ENCODE data around the gene LRGUK. TPM values are rescaled to one million over a fixed set of nuclear protein-coding genes. Genes with fewer than 3 reads are reported as not detected.
"Not testable (repeated sequence)": the region's sequence is repeated elsewhere in the genome, so short reads cannot be mapped to it uniquely, and the experiment has no call there.

LRGUK gene
- total RNA-seq, 1 experiment from 2014 or later = not detected

DNA sequence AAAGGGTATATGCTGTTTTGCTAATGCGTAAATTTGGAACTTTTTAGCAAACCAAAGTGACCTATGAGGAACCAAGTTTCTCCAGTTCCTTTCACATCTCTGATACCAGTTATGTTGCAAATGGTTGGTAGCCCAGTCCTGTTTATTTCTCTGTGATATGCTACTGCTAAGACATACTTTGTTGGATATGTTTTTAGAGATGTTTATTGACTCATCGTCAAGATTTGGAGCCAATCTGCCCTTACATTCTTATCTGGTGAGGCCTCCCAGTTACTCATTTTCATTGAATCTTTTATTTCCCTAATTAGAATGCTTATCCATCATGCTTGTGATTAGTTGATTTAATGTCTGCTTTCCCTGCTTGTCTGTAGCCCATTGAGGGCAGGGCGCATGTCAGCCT is 58.9 kb downstream of the LRGUK start:
- DNase-seq (ENCODE audit: low read depth) = peak; percentile 72

DNA sequence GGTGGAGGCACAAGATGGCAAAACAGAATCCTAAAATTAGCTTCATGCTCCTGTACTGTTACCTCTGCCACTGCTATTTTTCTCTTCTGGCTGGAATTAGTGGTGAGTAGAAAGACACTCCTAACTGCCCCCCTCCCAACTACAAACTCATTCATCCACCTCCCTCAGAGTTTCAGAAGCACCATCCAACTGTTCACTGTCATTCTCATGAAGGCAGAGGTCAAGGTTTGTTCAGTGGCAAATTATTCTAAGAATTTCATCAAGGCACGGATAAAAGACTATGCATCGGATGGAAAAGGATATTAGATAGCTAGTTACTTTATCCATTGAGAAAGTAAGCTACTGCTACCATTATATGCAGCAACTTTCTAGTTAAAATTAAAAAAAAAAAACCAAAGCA is 59.7 kb downstream of the LRGUK start:
- peak; percentile 61 for DNase-seq (ENCODE audit: low read depth)

DNA sequence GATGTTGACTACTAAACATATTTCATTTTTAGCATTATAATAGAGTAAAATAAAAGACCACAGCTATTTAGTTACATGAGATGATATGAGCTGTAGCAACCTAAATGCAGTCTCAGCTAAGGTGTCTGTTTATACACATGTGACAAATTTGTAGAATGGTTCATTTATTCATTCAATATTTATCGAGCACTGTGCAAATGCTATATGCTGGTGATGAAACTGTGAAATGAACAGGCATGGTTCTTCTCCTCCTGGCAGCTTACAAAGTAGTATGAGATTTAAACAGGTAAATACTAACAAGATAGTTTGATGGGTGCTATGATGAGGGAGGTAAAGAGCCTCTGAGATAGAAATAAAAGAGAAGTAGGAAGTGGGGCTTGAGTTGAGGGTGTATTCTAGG is 60.8 kb downstream of the LRGUK start:
- no peak for DNase-seq (ENCODE audit: low read depth)

DNA sequence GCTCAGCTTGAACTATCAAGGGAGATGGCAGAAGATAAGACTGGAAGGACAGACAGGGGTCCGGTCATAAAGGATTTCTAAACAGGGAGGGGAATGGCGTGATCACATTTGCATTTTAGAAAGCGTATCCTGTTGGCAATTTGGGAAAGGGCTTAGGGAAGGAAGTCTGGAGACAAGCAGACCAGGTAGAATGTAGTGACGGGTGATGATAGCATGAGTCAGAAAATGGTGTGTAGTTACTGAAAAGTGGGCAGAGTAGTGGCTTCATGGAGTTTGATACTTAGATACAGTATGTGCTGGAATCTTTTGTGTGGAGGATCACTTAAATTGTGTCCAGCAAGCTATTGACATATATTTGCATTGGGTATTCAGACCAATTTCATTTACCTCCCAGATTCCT is 61.2 kb downstream of the LRGUK start:
- peak; percentile 44 for DNase-seq (ENCODE audit: low read depth)

DNA sequence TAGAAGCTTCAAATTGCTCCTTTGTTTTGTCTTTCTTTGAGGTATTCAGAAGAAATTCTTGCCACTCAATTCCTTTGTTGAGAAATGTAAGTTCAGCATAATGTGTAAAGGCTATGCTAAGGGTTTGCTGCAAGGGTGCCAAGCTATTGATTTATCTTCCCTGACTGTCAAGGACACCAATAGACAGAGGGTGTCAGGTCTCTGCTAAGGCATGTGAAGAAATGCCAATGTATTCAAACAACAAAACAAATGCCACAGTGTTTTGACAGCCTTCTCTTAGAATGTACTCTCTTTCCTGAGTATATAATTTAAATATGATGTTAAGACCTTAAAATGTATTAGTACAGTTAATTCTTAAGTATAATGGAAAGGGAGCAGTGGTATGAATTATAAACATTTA is 62.4 kb downstream of the LRGUK start:
- no peak for DNase-seq (ENCODE audit: low read depth)

DNA sequence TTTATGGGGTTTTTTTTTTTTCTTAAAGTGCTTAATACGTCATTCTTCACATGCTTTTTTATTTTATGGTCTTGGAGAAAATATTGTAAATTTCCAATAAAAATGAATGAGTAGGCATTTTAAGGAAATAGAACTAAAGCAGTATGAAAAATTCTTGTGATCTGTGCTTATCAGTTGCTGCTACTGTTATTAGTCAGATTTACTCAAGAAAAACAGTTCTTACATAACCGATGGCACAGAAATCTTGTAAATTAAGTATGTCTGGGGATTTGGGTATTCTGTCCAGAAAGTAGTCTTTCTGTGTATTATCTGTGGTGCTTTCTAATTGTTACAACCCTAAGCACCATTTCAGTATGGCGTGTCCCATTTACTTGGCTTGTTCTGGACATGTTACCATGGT is 64.7 kb downstream of the LRGUK start:
- DNase-seq (ENCODE audit: low read depth) = no peak

DNA sequence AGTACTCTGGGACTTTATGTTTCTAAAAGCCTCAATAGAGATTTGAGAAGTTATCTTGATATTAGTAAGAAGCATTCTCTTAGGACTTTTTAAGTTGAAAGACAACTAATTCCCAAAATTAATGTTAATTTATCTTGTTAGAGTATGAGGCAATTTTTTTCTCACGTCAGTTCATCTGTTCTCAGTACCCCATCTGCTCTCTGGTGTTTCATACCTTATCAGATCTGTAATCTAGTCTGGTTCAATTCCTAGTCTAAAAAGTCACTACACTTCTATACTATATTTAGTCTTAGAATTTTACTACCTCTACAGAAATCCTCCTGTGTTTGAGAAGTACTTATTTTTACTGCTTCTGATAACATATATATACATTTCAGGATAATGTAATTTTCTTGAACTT is 66.1 kb downstream of the LRGUK start:
- no peak for DNase-seq (ENCODE audit: low read depth)

DNA sequence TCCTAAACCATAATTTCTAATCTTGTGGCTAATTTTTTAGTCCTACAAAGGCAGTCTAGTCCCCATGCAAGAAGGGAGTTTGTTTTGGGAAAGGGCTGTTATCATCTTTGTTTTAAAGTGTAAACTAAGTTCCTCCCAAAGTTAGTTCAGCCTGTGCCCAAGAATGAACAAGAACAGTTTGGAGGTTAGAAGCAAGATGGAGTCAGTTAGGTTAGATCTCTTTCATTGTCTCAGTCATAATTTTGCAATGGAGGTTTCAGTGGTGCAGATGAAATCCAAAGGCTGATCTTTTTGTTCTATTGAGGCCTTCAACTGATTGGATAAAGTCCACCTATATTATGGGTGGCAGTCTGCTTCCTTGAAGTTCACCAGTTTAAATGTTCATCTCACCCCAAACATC is 68.1 kb downstream of the LRGUK start:
- DNase-seq (ENCODE audit: low read depth) = no peak

DNA sequence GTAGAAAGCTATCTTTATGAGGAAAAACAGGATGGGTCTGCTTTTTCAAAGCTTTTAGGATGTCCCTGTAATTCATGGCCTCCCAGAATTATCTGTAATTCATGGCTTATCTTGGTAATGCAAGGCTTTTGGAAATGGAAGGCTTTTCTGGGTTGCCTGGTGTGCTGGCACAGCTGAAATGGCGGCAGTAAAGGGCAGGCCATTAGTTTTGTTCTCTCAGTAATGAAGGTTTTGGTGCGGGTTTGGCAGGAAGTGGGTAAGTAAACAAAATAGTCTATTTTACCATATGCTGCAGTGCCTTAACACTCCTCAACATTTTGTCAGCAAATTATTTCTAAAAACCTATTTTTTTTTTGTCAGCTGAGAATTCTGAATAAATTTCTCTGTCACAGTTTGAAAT is 69.3 kb downstream of the LRGUK start:
- DNase-seq (ENCODE audit: low read depth) = no peak

DNA sequence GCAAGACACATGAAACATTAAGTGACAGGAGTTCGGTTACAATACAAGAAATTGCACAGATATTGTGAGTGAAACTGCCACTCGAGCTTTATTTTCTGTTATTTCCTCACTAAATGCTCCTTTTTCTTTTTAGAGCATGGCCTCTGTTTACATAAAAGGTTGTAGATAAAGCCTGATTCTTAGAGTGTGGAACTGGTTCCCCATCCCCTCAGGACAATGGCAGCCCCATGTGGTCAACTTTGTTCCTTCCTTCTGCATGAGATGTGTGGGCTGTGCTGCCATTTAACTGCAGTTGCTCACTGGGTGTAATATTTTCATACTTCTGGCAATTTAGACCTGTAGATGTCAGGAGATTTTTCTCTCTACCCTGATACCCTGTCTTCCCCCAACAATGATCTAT is 70.2 kb downstream of the LRGUK start:
- DNase-seq (ENCODE audit: low read depth) = peak; percentile 33

DNA sequence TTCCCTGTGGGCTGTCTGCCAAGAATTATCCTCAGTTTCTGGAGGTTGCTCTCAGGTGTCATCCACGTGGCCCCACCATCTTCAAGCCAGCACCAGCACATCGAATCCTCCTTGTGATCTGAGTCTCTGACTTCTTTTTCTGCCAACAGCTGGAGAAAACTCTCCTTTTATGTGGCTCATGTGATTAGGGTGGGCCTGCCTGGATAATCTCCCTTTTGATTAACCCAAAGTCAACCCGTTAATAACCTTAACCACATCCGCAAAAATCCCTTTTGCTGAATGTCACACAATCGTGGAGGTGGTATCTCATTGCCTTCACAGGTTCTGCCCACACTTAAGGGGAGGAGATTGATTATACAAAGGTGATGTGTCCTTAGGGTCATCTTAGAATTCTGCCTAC is 73.8 kb downstream of the LRGUK start:
- no peak for DNase-seq (ENCODE audit: low read depth)

DNA sequence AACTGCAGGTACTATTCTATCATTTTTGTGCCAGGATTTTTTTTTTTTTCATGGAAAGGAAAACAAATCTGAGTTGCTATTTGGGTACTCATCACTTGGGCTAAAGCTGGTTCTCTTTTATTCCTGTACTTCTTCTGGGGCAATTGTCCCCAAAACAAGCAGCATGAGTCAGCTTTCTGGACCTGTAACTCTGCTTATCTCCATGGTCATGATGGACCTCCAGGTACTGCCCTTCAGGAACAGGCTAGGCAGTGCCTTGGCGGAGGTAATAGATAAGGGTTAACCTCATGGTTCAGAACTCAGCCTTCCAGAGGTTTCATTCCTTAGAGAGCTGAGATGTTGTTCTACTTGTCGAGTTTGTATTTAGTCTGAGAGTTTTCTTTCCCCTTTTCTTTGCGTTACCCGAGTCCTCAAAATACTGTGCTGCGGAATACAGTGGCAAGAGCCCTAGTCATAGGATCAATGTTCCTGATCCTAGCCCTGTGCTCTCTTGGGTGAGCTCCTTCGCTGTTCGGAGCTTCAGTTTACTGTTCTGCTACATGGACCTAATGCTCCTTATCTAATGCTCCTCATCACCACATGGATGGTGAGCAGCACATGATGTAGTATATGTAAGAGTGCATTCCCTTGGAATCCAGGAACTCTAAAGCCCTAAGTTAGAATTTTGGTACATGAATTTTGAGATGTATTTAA is 74.6 kb downstream of the LRGUK start:
- no peak for DNase-seq (ENCODE audit: low read depth)

DNA sequence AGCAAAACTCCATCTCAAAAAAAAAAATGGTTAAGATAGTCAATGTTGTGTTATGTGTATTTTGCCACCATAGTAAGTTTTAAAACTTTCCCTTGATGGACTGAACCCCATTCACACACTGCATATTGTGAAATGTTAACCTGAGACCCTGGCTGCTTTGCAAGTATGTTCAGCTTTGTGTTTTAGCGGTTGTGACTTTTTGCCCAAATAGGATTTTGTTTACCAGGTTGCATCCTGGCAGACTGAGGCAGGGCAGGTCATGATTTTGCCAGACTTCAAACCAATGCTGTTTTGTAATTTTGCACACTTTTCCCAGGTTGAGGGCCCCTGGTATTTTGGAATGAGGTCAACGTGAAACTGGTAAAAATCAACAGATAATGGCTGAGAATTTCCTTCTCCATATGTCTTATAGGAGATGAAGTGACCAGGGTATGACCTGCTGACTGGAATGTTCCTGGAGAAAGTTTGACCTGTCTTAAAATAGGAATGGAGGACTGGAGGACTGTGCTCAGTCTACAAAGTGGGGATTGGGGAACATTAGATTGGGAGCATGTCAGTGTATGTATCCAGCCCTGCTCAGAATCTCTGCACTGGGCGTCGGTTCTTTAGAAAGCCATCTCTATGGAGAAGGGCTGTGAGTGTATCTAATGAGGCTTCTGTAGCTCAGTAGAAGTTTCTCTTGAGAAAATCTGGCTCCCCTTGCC is 76.2 kb downstream of the LRGUK start:
- DNase-seq (ENCODE audit: low read depth) = no peak

DNA sequence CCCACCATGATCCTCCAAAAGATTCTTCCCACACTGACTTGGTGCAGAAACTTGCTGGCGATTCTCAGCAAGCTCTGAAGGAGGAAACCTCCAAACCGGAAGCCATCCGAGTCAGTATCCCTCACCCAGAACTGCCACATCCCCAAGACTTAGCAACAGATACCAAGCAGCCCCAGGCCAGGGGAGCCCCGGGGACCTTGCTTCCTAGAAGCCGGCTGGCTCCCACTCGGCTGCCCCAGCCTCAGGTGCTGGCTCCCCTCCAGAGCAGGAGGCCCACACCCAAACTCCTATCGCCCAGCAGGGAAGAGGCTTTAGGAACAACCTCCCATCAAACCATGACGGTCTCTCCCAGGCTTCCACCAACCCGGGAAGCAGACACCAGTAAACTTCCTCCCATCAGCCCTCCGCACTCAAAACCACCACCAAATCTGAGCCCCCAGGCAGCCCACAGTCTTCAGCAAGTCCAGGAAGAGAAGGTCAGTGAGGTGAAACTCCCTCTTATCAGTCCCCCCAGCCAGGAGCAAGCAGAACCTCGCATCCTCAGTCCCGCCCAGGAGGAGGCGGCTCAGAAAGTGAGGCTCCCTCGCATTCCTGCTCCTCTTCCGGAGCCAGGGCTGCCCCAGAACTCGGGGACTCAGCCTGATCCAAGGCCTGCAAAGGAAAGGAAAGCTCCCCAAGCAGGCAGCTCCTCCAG is 82.3 kb downstream of the LRGUK start:
- DNase-seq (ENCODE audit: low read depth) = no peak

DNA sequence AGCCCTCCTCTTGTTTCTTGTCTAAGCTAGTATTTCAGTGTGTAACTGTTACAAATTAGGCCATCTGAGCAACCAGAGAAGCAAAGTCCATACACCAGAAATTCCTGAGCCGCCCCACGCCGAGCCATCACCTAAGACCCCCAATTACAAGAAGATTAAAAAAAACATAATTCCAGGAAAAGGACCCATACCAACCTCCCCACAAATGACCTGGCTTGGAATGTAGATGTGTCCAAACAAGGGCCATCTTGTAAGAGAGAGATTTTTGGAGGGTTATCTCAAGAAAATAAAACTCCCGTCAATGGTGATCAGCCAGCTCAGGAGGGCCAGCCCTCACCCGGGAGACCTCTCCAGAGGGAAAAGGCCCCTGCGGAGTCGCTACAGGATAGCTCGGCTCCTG is 83.1 kb downstream of the LRGUK start:
- no peak for DNase-seq (ENCODE audit: low read depth)

DNA sequence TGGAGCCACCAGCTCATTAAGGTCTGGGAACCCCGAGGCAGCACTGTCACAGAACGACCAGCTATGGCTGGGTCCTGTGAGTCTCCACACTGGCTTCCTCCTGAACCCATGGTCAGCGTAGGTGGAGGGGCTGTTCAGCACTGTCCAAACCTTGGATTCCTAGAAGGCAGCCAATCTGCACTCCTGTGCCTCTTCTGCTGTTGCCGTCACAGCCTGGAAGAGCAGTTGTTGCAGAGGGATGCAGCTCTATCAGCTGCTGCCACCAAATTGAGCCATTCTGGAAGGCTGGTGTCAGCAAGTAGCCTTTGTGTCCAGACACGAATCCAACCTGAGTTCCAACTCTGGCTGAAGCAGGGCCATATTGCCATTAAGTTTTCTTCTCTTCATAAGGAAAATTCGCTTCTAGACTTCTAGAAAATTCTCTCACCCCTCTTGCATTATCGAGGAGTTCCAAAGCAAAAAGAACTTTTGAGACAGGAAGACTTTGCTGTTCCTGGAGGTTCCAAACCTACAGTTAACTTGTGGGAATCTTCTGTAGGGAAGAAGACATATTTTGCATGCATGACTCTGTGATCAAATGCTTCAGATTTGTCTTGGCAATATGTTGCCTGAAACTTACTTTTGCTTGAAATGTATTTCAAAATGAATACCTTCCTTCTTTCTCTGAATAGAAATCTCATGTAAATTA is 84.0 kb downstream of the LRGUK start:
- no peak for DNase-seq (ENCODE audit: low read depth)

DNA sequence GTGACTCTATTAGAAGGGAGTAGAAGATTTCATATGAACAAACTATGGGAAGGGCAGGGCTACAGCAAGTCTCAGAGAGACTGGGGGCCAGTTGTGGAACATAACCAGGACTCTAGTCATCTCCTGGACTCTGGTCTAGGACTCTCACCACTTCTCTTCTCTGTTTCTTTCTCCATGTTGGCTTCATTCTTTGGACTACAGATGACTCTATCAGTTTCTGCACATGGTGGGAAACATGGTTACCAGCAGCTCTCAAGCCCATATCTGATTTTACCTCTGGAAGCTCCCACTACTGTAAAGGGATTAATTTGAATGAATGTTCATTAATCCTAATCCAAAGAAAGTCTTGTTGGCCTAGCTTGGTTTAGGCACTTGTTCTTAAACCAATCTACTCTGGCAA is 84.7 kb downstream of the LRGUK start:
- DNase-seq (ENCODE audit: low read depth) = no peak

DNA sequence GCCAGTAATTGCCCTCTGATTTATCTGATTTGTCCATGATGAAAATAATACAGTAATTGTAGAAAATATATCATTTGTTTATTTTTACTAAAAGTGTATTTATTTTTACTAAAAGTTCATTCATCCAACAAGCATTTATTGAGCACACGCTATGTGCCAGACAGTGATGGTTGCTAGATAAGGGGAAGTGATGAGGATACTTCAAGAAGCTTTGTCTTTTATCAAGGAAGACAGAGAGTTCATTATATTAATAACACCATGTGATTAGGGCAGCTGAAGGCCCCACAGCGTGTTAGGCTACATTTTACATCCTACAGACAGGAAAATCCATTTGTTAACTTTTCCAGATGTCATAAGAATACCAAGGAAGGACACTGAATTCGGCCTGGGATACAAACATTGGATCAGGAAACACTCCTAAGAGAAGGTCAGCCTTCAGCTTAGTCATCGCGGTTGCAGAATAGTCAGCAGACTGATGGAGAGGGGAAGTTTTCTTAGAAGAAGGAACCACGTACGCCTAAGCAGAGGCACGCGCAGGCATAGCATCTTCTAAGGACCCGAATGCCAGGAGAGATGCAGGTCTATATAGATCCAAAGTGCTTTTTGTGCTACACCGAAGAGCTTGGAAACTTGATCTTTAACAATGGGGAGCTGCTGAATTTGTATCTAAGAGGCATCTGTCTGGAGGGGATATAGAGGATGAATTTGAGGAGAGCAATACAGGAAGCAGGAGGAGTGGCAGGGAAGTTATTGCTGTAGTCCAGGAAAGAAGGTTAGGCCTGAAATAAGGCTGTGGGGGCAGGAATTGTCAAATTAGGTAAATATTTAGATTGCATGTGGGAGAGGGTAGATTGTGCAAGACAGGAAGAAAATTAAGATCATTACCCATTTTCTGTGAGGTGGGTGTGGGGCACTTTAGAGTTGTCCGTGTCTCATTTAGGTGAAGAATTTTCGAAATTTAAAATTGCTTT is 85.7 kb downstream of the LRGUK start:
- DNase-seq (ENCODE audit: low read depth) = peak; percentile 36

DNA sequence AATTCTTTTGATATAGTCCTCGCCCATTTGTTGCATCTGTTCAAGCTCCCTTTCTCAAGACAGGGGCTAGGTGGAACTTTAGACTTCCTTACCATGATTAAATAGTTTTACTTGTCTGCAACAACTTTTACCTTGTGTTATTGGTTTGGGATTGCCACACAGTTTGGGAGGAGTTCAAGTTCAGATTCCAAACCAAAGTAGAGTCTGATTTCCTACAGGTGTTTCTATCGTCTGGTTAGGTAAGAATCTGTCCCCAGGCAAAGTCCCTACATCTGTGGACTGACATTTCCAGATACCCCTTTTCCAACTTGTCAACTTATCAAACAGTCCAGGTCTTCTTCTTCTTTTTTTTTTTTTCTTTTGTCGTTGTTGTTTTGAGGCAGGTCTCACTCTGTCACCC is 93.1 kb downstream of the LRGUK start:
- DNase-seq (ENCODE audit: low read depth) = no peak

DNA sequence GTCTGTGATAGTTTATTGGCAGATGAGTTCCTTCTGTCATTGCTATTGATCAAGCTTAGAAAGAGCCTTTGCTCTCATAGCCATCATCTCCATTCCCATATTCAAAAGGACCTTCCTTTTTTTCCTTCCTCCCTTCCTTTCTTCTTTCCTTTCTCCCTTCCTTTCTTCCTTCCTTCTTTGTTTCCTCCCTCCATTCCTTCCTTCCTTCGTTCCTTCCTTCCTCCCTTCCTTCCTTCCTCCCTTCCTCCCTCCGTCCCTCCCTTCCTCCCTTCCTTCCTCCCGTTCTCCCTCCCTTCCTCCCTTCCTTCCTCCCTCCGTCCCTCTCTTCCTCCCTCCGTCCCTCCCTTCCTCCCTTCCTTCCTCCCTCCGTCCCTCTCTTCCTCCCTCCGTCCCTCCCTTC is 104.2 kb downstream of the LRGUK start:
- not testable (repeated sequence) for DNase-seq (ENCODE audit: low read depth)

DNA sequence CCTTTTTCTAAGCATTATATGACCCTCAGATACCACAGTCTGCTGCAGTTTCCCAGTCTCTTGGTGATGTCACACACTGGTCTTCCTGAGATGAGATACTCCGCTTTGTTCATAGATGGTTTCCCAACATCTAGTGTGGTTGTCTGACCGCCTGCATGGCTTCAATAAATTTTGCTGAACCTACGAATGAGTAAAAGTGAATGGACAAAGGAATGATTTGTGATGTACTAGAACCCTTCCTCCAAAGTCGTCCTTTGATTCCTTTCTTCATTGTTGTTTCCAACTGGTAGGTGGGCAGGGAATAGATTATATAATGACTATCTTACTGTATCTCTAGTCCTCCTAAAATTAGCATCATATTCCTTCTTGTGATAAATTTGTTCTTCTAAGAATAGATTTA is 107.1 kb downstream of the LRGUK start:
- no peak for DNase-seq (ENCODE audit: low read depth)

Measured in M059J (cell line).